Cardiac fibroblast (primary cell): ENCODE data around the gene NEURL1.
"Not testable (repeated sequence)": the region's sequence is repeated elsewhere in the genome, so short reads cannot be mapped to it uniquely, and the experiment has no call there.

ENCODE experiments used
- DNase-seq, 2 donors: peaks; one replicate each; pipeline versions ENCODE4 v3.0.0 to v3.0.0-alpha.2; 2010; ENCODE audit warnings: low read depth in 2 of 2
- H3K4me3 ChIP-seq, 2 donors: replicated peaks in 1 of 2; 1 replicate in 1 of 2; 2 replicates in 1 of 2; pipeline ENCODE4 v1.5.1; 2011; ENCODE audit warnings: low read depth in 2 of 2, low read length in 2 of 2, mild to moderate bottlenecking in 2 of 2, moderate library complexity in 1 of 2
- TF ChIP-seq, protein P1 (sequence below): IDR thresholded peaks from one replicate; pipeline ENCODE4 v1.5.1; 2011; ENCODE audit warnings: low read depth, mild to moderate bottlenecking, low read length, inconsistent platforms

NEURL1 gene

GRCh38 chr10:103501186-103501585 is 7.7 kb downstream of the NEURL1 start:
- no peak overlapping the region for H3K4me3 ChIP-seq
- DNase-seq: no peak
- TF ChIP-seq, protein P1, sequence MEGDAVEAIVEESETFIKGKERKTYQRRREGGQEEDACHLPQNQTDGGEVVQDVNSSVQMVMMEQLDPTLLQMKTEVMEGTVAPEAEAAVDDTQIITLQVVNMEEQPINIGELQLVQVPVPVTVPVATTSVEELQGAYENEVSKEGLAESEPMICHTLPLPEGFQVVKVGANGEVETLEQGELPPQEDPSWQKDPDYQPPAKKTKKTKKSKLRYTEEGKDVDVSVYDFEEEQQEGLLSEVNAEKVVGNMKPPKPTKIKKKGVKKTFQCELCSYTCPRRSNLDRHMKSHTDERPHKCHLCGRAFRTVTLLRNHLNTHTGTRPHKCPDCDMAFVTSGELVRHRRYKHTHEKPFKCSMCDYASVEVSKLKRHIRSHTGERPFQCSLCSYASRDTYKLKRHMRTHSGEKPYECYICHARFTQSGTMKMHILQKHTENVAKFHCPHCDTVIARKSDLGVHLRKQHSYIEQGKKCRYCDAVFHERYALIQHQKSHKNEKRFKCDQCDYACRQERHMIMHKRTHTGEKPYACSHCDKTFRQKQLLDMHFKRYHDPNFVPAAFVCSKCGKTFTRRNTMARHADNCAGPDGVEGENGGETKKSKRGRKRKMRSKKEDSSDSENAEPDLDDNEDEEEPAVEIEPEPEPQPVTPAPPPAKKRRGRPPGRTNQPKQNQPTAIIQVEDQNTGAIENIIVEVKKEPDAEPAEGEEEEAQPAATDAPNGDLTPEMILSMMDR: no peak

GRCh38 chr10:103502849-103503660 is 9.6 kb downstream of the NEURL1 start:
- TF ChIP-seq, protein P1: no peak
- DNase-seq: no peak
- H3K4me3 ChIP-seq: no peak overlapping the region

- H3K4me3 ChIP-seq, DNase-seq: not testable (repeated sequence)
These were observed 10.3 kb downstream of the NEURL1 start for GRCh38 chr10:103503777-103504176.

DNA sequence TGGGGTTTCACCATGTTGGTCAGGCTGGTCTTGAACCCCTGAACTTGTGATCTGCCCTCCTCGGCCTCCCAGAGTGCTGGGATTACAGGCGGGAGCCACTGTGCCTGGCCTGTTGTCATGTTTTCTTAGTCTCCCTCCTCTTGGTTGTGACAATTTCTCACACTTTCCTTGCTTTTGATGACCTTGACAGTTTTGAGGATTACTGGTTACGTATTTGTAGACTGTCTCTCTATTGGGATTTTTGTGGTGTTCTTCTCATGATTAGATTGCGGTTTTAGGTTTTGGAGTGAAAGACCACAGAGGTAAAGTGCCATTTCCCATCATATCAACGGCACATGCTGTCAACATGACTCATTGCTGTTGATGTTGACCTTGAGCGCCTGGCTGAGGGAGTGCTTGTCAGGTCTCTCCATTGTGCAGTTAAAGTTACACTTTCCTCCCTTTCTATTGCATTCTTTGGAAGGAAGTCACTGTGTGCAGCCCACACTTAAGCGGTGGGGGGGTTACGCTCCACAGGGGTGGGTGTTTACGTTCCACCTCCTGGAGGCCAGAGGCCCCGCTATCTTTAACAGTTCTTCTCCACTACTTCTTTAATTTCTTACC is 10.8 kb downstream of the NEURL1 start:
- TF ChIP-seq, protein P1: no peak
- peak; percentile 92 to 93 for DNase-seq
- no peak overlapping the region for H3K4me3 ChIP-seq

- no peak overlapping the region for H3K4me3 ChIP-seq
- TF ChIP-seq, protein P1: no peak
- DNase-seq: no peak
These were observed 12.6 kb downstream of the NEURL1 start for GRCh38 chr10:103506061-103506460.

GRCh38 chr10:103507235-103508191 is 14.0 kb downstream of the NEURL1 start:
- DNase-seq: no peak
- H3K4me3 ChIP-seq: no peak overlapping the region
- TF ChIP-seq, protein P1: no peak
